ENCODE results near the gene FMNL2. TPM values are rescaled to one million over a fixed set of nuclear protein-coding genes. Genes with fewer than 3 reads are reported as not detected.

FMNL2 gene
- total RNA-seq, 1 experiment from 2014 or later, result 33.6 TPM

GRCh38 chr2:152696476-152696875, 361.5 kb downstream of the FMNL2 start:
- H3K4me3 ChIP-seq (ENCODE audit: low read depth in 2 of 2, low read length in 2 of 2), result no peak overlapping the region
- ATAC-seq (no peak), DNase-seq (ENCODE audit: low read depth, low spot score) (no peak)
- intact Hi-C loops (cut with micrococcal nuclease; ENCODE audit: unreplicated experiment) (no loop called here), in situ Hi-C loops (cut with HindIII; ENCODE audit: low pct_unique_long_range_greater_than_20kb, low sequenced_read_pairs) (no loop called here)
- H3K27ac ChIP-seq (ENCODE audit: low read length), result no peak overlapping the region
- no TSS peak for BruUV-seq (replicated peaks)
- no peak for TF ChIP-seq TCF7L2 (IDR thresholded peaks at IDR 0.05; ENCODE audit: low read depth, low read length)
- TF ChIP-seq SIN3A (IDR thresholded peaks at IDR 0.05; ENCODE audit: borderline replicate concordance, insufficient read depth, low read depth, low read length), result no peak
- TF ChIP-seq, protein P1, sequence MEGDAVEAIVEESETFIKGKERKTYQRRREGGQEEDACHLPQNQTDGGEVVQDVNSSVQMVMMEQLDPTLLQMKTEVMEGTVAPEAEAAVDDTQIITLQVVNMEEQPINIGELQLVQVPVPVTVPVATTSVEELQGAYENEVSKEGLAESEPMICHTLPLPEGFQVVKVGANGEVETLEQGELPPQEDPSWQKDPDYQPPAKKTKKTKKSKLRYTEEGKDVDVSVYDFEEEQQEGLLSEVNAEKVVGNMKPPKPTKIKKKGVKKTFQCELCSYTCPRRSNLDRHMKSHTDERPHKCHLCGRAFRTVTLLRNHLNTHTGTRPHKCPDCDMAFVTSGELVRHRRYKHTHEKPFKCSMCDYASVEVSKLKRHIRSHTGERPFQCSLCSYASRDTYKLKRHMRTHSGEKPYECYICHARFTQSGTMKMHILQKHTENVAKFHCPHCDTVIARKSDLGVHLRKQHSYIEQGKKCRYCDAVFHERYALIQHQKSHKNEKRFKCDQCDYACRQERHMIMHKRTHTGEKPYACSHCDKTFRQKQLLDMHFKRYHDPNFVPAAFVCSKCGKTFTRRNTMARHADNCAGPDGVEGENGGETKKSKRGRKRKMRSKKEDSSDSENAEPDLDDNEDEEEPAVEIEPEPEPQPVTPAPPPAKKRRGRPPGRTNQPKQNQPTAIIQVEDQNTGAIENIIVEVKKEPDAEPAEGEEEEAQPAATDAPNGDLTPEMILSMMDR (IDR thresholded peaks at IDR 0.05), result no peak
- no peak for TF ChIP-seq REST (IDR thresholded peaks at IDR 0.05; ENCODE audit: insufficient read depth in 1 of 2, low read depth in 2 of 2, low read length in 1 of 2)
- TF ChIP-seq POLR2AphosphoS5 (IDR thresholded peaks at IDR 0.05; ENCODE audit: low read depth, low read length), result no peak
- no peaks in the 10 kb centered on the region for H3K27me3 ChIP-seq (ENCODE audit: control insufficient read depth, insufficient read depth, low read length)
- POLR2A ChIA-PET, result no interaction called here
- CTCF ChIA-PET, result no interaction called here
- H3K9me3 ChIP-seq (ENCODE audit: control insufficient read depth, insufficient read depth, low read depth, low read length), result no peaks in the 10 kb centered on the region
- H3K36me3 ChIP-seq (ENCODE audit: control insufficient read depth, insufficient read depth, low read length), result peaks cover 17% of the 10 kb centered on the region
- H3K4me1 ChIP-seq (ENCODE audit: control insufficient read depth, insufficient read depth, low read length), result peaks cover 17% of the 10 kb centered on the region; the same call in 1 of the 2 replicates

Other genes starting within 250 kb of the FMNL2 start
- gene CACNB4, start 236.1 kb upstream of the FMNL2 start, total RNA-seq (2021; ENCODE audit: unreplicated experiment), result 1.7 TPM
- 29.1 TPM for gene STAM2, start 159.4 kb upstream of the FMNL2 start, total RNA-seq (2021; ENCODE audit: unreplicated experiment)

Measured in Panc1 (cell line).